ENCODE results near the gene CD300C. TPM values are rescaled to one million over a fixed set of nuclear protein-coding genes. Genes with fewer than 3 reads are reported as not detected.
"Not testable (repeated sequence)": the region's sequence is repeated elsewhere in the genome, so short reads cannot be mapped to it uniquely, and the experiment has no call there.

The CD300C gene
- total RNA-seq, 1 donor from 2014 or later = 1.2 TPM

- no peak for ATAC-seq
- no peak for DNase-seq (ENCODE audit: missing footprints)
- intact Hi-C loops (cut with DNase I) = no loop called here
These were observed 20.3 kb upstream of the CD300C start for GRCh38 chr17:74566132-74566753.

- DNase-seq (ENCODE audit: missing footprints) (no peak), ATAC-seq (no peak)
- intact Hi-C loops (cut with DNase I) = no loop called here
These were observed 19.2 kb upstream of the CD300C start for GRCh38 chr17:74565126-74565525.

GRCh38 chr17:74563358-74563757 lies 17.4 kb upstream of the CD300C start:
- ATAC-seq = no peak
- intact Hi-C loops (cut with DNase I) = no loop called here
- no peak for DNase-seq (ENCODE audit: missing footprints)

- intact Hi-C loops (cut with DNase I) = no loop called here
- no peak for ATAC-seq
- DNase-seq (ENCODE audit: missing footprints) = no peak
These were observed 15.7 kb upstream of the CD300C start for GRCh38 chr17:74561586-74561985.

- no peak for ATAC-seq
- intact Hi-C loops (cut with DNase I) = no loop called here
- DNase-seq (ENCODE audit: missing footprints) = no peak
These were observed 13.1 kb upstream of the CD300C start for GRCh38 chr17:74558882-74559519.

- intact Hi-C loops (cut with DNase I); DNase-seq (ENCODE audit: missing footprints); ATAC-seq: not testable (repeated sequence)
These were observed 12.5 kb upstream of the CD300C start for GRCh38 chr17:74558402-74558801.

GRCh38 chr17:74555427-74555940 lies 9.6 kb upstream of the CD300C start:
- intact Hi-C loops (cut with DNase I) = no loop called here
- ATAC-seq (no peak), DNase-seq (ENCODE audit: missing footprints) (no peak)

- DNase-seq (ENCODE audit: missing footprints) (peak; percentile 33), ATAC-seq (no peak)
- intact Hi-C loops (cut with DNase I) = no loop called here
These were observed 9.0 kb upstream of the CD300C start for GRCh38 chr17:74554909-74555308.

- intact Hi-C loops (cut with DNase I) = no loop called here
- DNase-seq (ENCODE audit: missing footprints) (no peak), ATAC-seq (no peak)
These were observed 6.1 kb upstream of the CD300C start for GRCh38 chr17:74552037-74552436.

GRCh38 chr17:74550602-74551001 lies 4.7 kb upstream of the CD300C start:
- intact Hi-C loops (cut with DNase I) = no loop called here
- DNase-seq (ENCODE audit: missing footprints) (no peak), ATAC-seq (no peak)

- no peak for DNase-seq (ENCODE audit: missing footprints)
- intact Hi-C loops (cut with DNase I) = no loop called here
- no peak for ATAC-seq
These were observed 3.4 kb upstream of the CD300C start for GRCh38 chr17:74549343-74549742.

GRCh38 chr17:74547736-74548135 lies 1.8 kb upstream of the CD300C start:
- DNase-seq (ENCODE audit: missing footprints) (no peak), ATAC-seq (no peak)
- intact Hi-C loops (cut with DNase I) = no loop called here

- DNase-seq (ENCODE audit: missing footprints) = no peak
- no peak for ATAC-seq
- intact Hi-C loops (cut with DNase I) = no loop called here
These were observed 1.3 kb upstream of the CD300C start for GRCh38 chr17:74547264-74547663.

GRCh38 chr17:74546586-74546985 lies 671 bp upstream of the CD300C start:
- ATAC-seq (no peak), DNase-seq (ENCODE audit: missing footprints) (no peak)
- intact Hi-C loops (cut with DNase I) = no loop called here

- DNase-seq (ENCODE audit: missing footprints) = no peak
- ATAC-seq = no peak
- intact Hi-C loops (cut with DNase I) = no loop called here
These were observed 698 bp downstream of the CD300C start for GRCh38 chr17:74544991-74545842.

- intact Hi-C loops (cut with DNase I) = no loop called here
- no peak for ATAC-seq
- DNase-seq (ENCODE audit: missing footprints) = no peak
These were observed 1.8 kb downstream of the CD300C start for GRCh38 chr17:74543891-74544760.

- DNase-seq (ENCODE audit: missing footprints) = peak; percentile 60
- no peak for ATAC-seq
- intact Hi-C loops (cut with DNase I) = no loop called here
These were observed 2.5 kb downstream of the CD300C start for GRCh38 chr17:74543406-74543805.

- intact Hi-C loops (cut with DNase I) = no loop called here
- ATAC-seq (no peak), DNase-seq (ENCODE audit: missing footprints) (peak; percentile 46)
These were observed 3.1 kb downstream of the CD300C start for GRCh38 chr17:74542727-74543383.
